Muscle of back (tissue), 13 donors: Measurements from ENCODE around the gene DUSP12. TPM values are rescaled to one million over a fixed set of nuclear protein-coding genes. Genes with fewer than 3 reads are reported as not detected.
"Not testable (repeated sequence)": the region's sequence is repeated elsewhere in the genome, so short reads cannot be mapped to it uniquely, and the experiment has no call there.

ENCODE experiments used
- DNase-seq, 3 donors: peaks; one replicate each; pipeline versions ENCODE4 v3.0.0 to v3.0.0-alpha.2; 2013
- long read RNA-seq, 9 donors: transcript quantifications; one replicate each; lab custom pipeline, GENCODE V29; 2026
- polyA plus RNA-seq, 10 donors: library from polyadenylated mRNA; unstranded; fragments of 120-200 nt; gene quantifications; one replicate each; pipeline ENCODE4 v1.2.1, GENCODE V29; 2013; ENCODE audit not compliant: insufficient read length in 10 of 10

DUSP12 gene
- polyA plus RNA-seq = 10 to 100 TPM; 18.6 to 33.9 (median 24.6) TPM
- long read RNA-seq, donor 1, transcript DUSP12-201 (6 exons, 1,270 nt) = major isoform, 9 of 11 reads
- long read RNA-seq, donor 1, partial matches to known transcripts = 0 of 11 reads
- long read RNA-seq, donor 1, other reads (novel, unspliced or antisense) = 0 of 11 reads
- long read RNA-seq, donor 2, transcript DUSP12-201 (6 exons, 1,270 nt) = major isoform, 5 of 12 reads
- long read RNA-seq, donor 2, partial matches to known transcripts = 0 of 12 reads
- long read RNA-seq, donor 2, other reads (novel, unspliced or antisense) = 6 of 12 reads
- long read RNA-seq, donor 3 = 0 reads
- long read RNA-seq, donor 4, transcript DUSP12-201 (6 exons, 1,270 nt) = major isoform, 5 of 12 reads
- long read RNA-seq, donor 4, partial matches to known transcripts = 0 of 12 reads
- long read RNA-seq, donor 4, other reads (novel, unspliced or antisense) = 7 of 12 reads
- long read RNA-seq, donor 5, transcript DUSP12-201 (6 exons, 1,270 nt) = major isoform, 7 of 18 reads
- long read RNA-seq, donor 5, partial matches to known transcripts = 0 of 18 reads
- long read RNA-seq, donor 5, other reads (novel, unspliced or antisense) = 10 of 18 reads
- long read RNA-seq, donor 6, transcript DUSP12-201 (6 exons, 1,270 nt) = major isoform, 11 of 21 reads
- long read RNA-seq, donor 6, partial matches to known transcripts = 0 of 21 reads
- long read RNA-seq, donor 6, other reads (novel, unspliced or antisense) = 10 of 21 reads
- long read RNA-seq, donor 7, partial matches to known transcripts = 0 of 6 reads
- long read RNA-seq, donor 7, other reads (novel, unspliced or antisense) = 0 of 6 reads
- long read RNA-seq, donor 8, transcript DUSP12-201 (6 exons, 1,270 nt) = major isoform, 6 of 13 reads
- long read RNA-seq, donor 8, partial matches to known transcripts = 0 of 13 reads
- long read RNA-seq, donor 8, other reads (novel, unspliced or antisense) = 7 of 13 reads
- long read RNA-seq, donor 9, partial matches to known transcripts = 0 of 2 reads
- long read RNA-seq, donor 9, other reads (novel, unspliced or antisense) = 0 of 2 reads

GRCh38 chr1:161749509-161750407 lies at the start of gene DUSP12:
TSS of gene DUSP12 (plus strand) at chr1:161749786. CDS start at chr1:161749802, 16 bp downstream.
- peak; percentile 95 to 99 (median 95) for DNase-seq

GRCh38 chr1:161702250-161702649 lies 47.3 kb upstream of the DUSP12 start:
- no peak for DNase-seq

GRCh38 chr1:161705537-161705936 lies 44.0 kb upstream of the DUSP12 start:
- DNase-seq = no peak

- peak in 1 of 3 donors; percentile 75 for DNase-seq
Observed at GRCh38 chr1:161706113-161706481, 43.5 kb upstream of the DUSP12 start.

- DNase-seq = peak; percentile 7 to 96 (median 23)
Observed at GRCh38 chr1:161706482-161707347, 42.9 kb upstream of the DUSP12 start, which contains the start of gene FCRLA. TSS of gene FCRLA (plus strand) at chr1:161707229. CDS start at chr1:161707265, 36 bp downstream.

GRCh38 chr1:161707503-161707902 lies 42.1 kb upstream of the DUSP12 start:
- no peak for DNase-seq

- no peak for DNase-seq
Observed at GRCh38 chr1:161709373-161709772, 40.2 kb upstream of the DUSP12 start.

GRCh38 chr1:161710560-161710959 lies 39.0 kb upstream of the DUSP12 start:
- no peak for DNase-seq

- no peak for DNase-seq
Observed at GRCh38 chr1:161718559-161719324, 30.8 kb upstream of the DUSP12 start.

GRCh38 chr1:161719325-161719611 lies 30.3 kb upstream of the DUSP12 start:
- DNase-seq = no peak

- no peak for DNase-seq
Observed at GRCh38 chr1:161720422-161720821, 29.2 kb upstream of the DUSP12 start.

GRCh38 chr1:161720956-161721737 lies 28.4 kb upstream of the DUSP12 start, which contains the start of gene FCRLB:
TSS of gene FCRLB (plus strand) at chr1:161721544. CDS start at chr1:161722673, 1,129 bp downstream.
- no peak for DNase-seq

GRCh38 chr1:161721738-161722343 lies 27.7 kb upstream of the DUSP12 start:
- peak in 1 of 3 donors; percentile 79 for DNase-seq

GRCh38 chr1:161722406-161722805 lies 27.2 kb upstream of the DUSP12 start:
- no peak for DNase-seq

GRCh38 chr1:161723459-161724141 lies 26.0 kb upstream of the DUSP12 start:
- no peak for DNase-seq

GRCh38 chr1:161725258-161725907 lies 24.2 kb upstream of the DUSP12 start:
- not testable (repeated sequence) for DNase-seq
